Measurements from ENCODE around the gene TBC1D19.

TBC1D19 gene

GRCh38 chr4:26779674-26780073 is 195.8 kb downstream of the TBC1D19 start:
- Histone ChIP-seq H3K4me3 (ENCODE audit: low read depth, low read length, poor library complexity, severe bottlenecking) (no peak overlapping the region), H3K9me2 (ENCODE audit: low read depth, low read length) (no peaks in the 10 kb centered on the region), H3K79me2 (ENCODE audit: insufficient read depth, low read length) (no peaks in the 10 kb centered on the region), H3F3A (ENCODE audit: insufficient read depth, low read length) (no peaks in the 10 kb centered on the region), H3K27me3 (ENCODE audit: insufficient read depth, low read length) (no peaks in the 10 kb centered on the region), H3K36me3 (ENCODE audit: insufficient read depth, low read length) (no peaks in the 10 kb centered on the region), H3K4me1 (ENCODE audit: insufficient read depth, low read length, severe bottlenecking) (peaks cover 6% of the 10 kb centered on the region), H2AFZ (ENCODE audit: low read length) (no peak overlapping the region), H3K9me3 (ENCODE audit: low read length) (no peaks in the 10 kb centered on the region), H3K4me2 (ENCODE audit: low read length) (no peak overlapping the region), H4K20me1 (ENCODE audit: insufficient read depth, low read length) (no peaks in the 10 kb centered on the region), H3K27ac (ENCODE audit: low read depth, low read length, poor library complexity, severe bottlenecking) (no peak overlapping the region), H3K9ac (ENCODE audit: low read length) (no peak overlapping the region)
- TF ChIP-seq, protein P1, sequence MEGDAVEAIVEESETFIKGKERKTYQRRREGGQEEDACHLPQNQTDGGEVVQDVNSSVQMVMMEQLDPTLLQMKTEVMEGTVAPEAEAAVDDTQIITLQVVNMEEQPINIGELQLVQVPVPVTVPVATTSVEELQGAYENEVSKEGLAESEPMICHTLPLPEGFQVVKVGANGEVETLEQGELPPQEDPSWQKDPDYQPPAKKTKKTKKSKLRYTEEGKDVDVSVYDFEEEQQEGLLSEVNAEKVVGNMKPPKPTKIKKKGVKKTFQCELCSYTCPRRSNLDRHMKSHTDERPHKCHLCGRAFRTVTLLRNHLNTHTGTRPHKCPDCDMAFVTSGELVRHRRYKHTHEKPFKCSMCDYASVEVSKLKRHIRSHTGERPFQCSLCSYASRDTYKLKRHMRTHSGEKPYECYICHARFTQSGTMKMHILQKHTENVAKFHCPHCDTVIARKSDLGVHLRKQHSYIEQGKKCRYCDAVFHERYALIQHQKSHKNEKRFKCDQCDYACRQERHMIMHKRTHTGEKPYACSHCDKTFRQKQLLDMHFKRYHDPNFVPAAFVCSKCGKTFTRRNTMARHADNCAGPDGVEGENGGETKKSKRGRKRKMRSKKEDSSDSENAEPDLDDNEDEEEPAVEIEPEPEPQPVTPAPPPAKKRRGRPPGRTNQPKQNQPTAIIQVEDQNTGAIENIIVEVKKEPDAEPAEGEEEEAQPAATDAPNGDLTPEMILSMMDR (IDR thresholded peaks at IDR 0.05; ENCODE audit: low read length) = no peak
- no peak for TF ChIP-seq EZH2 (IDR thresholded peaks at IDR 0.05; ENCODE audit: borderline replicate concordance, low read length)

DNA sequence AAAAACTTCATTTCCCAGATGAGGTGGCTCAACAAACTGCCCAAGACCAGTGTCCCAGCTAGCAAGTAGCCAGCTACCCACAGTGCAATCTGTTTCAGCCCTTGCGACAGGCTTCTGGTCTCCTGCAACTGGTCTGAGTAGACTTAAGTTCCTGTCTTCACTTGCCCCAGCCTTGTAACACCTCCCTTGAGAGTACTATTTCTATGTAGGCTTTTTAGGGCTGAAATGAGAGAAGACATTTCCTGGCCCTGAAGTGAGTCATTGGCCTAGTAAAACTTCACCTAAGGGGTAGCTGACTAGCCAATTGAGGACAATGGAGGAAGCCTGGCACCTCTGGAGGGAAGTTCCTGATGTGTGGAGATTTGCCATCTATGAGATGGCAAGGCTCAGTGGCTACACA is 196.7 kb downstream of the TBC1D19 start:
- Histone ChIP-seq H3K4me2 (ENCODE audit: low read length) (no peak overlapping the region), H3K27ac (ENCODE audit: low read depth, low read length, poor library complexity, severe bottlenecking) (no peak overlapping the region), H2AFZ (ENCODE audit: low read length) (no peak overlapping the region), H4K20me1 (ENCODE audit: insufficient read depth, low read length) (no peaks in the 10 kb centered on the region), H3K79me2 (ENCODE audit: insufficient read depth, low read length) (no peaks in the 10 kb centered on the region), H3K4me3 (ENCODE audit: low read depth, low read length, poor library complexity, severe bottlenecking) (no peak overlapping the region), H3K9ac (ENCODE audit: low read length) (no peak overlapping the region), H3K9me2 (ENCODE audit: low read depth, low read length) (no peaks in the 10 kb centered on the region), H3K4me1 (ENCODE audit: insufficient read depth, low read length, severe bottlenecking) (peaks cover 8% of the 10 kb centered on the region), H3K36me3 (ENCODE audit: insufficient read depth, low read length) (no peaks in the 10 kb centered on the region), H3K27me3 (ENCODE audit: insufficient read depth, low read length) (no peaks in the 10 kb centered on the region), H3K9me3 (ENCODE audit: low read length) (no peaks in the 10 kb centered on the region), H3F3A (ENCODE audit: insufficient read depth, low read length) (no peaks in the 10 kb centered on the region)
- TF ChIP-seq, protein P1 (IDR thresholded peaks at IDR 0.05; ENCODE audit: low read length) = no peak
- TF ChIP-seq EZH2 (IDR thresholded peaks at IDR 0.05; ENCODE audit: borderline replicate concordance, low read length) = no peak

- Histone ChIP-seq H3K9me3 (ENCODE audit: low read length) (no peaks in the 10 kb centered on the region), H3K9me2 (ENCODE audit: low read depth, low read length) (no peaks in the 10 kb centered on the region), H3F3A (ENCODE audit: insufficient read depth, low read length) (no peaks in the 10 kb centered on the region), H3K9ac (ENCODE audit: low read length) (no peak overlapping the region), H3K4me3 (ENCODE audit: low read depth, low read length, poor library complexity, severe bottlenecking) (no peak overlapping the region), H4K20me1 (ENCODE audit: insufficient read depth, low read length) (no peaks in the 10 kb centered on the region), H3K36me3 (ENCODE audit: insufficient read depth, low read length) (no peaks in the 10 kb centered on the region), H3K79me2 (ENCODE audit: insufficient read depth, low read length) (no peaks in the 10 kb centered on the region), H3K4me2 (ENCODE audit: low read length) (no peak overlapping the region), H3K27ac (ENCODE audit: low read depth, low read length, poor library complexity, severe bottlenecking) (no peak overlapping the region), H3K4me1 (ENCODE audit: insufficient read depth, low read length, severe bottlenecking) (peaks cover 26% of the 10 kb centered on the region), H2AFZ (ENCODE audit: low read length) (no peak overlapping the region), H3K27me3 (ENCODE audit: insufficient read depth, low read length) (no peaks in the 10 kb centered on the region)
- TF ChIP-seq, protein P1 (IDR thresholded peaks at IDR 0.05; ENCODE audit: low read length) = no peak
- TF ChIP-seq EZH2 (IDR thresholded peaks at IDR 0.05; ENCODE audit: borderline replicate concordance, low read length) = no peak
These were observed 198.4 kb downstream of the TBC1D19 start for GRCh38 chr4:26782168-26782829.
